Activated T-cell treated with anti-CD3 and anti-CD28 coated beads for 4 hours (primary cell): ENCODE results near the gene MS4A4A.

Experiments
- DNase-seq: peaks from one replicate; pipeline ENCODE4 v3.0.0-alpha.2; 2020

Gene MS4A4A

GRCh38 chr11:60305906-60306619 is 25.6 kb downstream of the MS4A4A start:
- DNase-seq, result no peak

GRCh38 chr11:60307507-60308195 is 27.2 kb downstream of the MS4A4A start:
- DNase-seq, result no peak

GRCh38 chr11:60310407-60310998 is 30.0 kb downstream of the MS4A4A start:
- no peak for DNase-seq

GRCh38 chr11:60314635-60315321 is 34.3 kb downstream of the MS4A4A start:
- no peak for DNase-seq

- no peak for DNase-seq
These were observed 35.4 kb downstream of the MS4A4A start for GRCh38 chr11:60315871-60316270.

GRCh38 chr11:60316317-60316716 is 35.9 kb downstream of the MS4A4A start:
- DNase-seq, result no peak

- no peak for DNase-seq
These were observed 38.3 kb downstream of the MS4A4A start for GRCh38 chr11:60318726-60319125.

- no peak for DNase-seq
These were observed 40.6 kb downstream of the MS4A4A start for GRCh38 chr11:60321051-60321450.

GRCh38 chr11:60326955-60327354 is 46.5 kb downstream of the MS4A4A start, which contains the start of gene MS4A6E:
MS4A6E (plus strand) TSS chr11:60327255; CDS start chr11:60334896, 7,641 bp downstream.
- no peak for DNase-seq

GRCh38 chr11:60328460-60328859 is 48.0 kb downstream of the MS4A4A start:
- no peak for DNase-seq

GRCh38 chr11:60332846-60333245 is 52.4 kb downstream of the MS4A4A start:
- no peak for DNase-seq

- DNase-seq, result peak; percentile 58
These were observed 53.6 kb downstream of the MS4A4A start for GRCh38 chr11:60334005-60334620.

- DNase-seq, result no peak
These were observed 56.4 kb downstream of the MS4A4A start for GRCh38 chr11:60336767-60337391.

GRCh38 chr11:60338053-60338452 is 57.6 kb downstream of the MS4A4A start:
- no peak for DNase-seq

GRCh38 chr11:60339356-60339755 is 58.9 kb downstream of the MS4A4A start:
- DNase-seq, result no peak

- no peak for DNase-seq
These were observed 62.7 kb downstream of the MS4A4A start for GRCh38 chr11:60343094-60343704.

- no peak for DNase-seq
These were observed 63.7 kb downstream of the MS4A4A start for GRCh38 chr11:60344146-60344545.

GRCh38 chr11:60345489-60345888 is 65.0 kb downstream of the MS4A4A start:
- no peak for DNase-seq

- no peak for DNase-seq
These were observed 66.8 kb downstream of the MS4A4A start for GRCh38 chr11:60347084-60347797.

- DNase-seq, result no peak
These were observed 67.7 kb downstream of the MS4A4A start for GRCh38 chr11:60348116-60348515.

- no peak for DNase-seq
These were observed 69.5 kb downstream of the MS4A4A start for GRCh38 chr11:60349990-60350389.
